HepG2 (cell line): ENCODE data around the gene MT4. TPM values are rescaled to one million over a fixed set of nuclear protein-coding genes. Genes with fewer than 3 reads are reported as not detected.

ENCODE experiments used
- ATF6 ChIP-seq: sonication (generic); formaldehyde crosslinking; conservative IDR thresholded peaks from 2 replicates; pipeline ENCODE4 v1.4.0; 2020; ENCODE audit warnings: missing genetic modification reagents
- BHLHE40 ChIP-seq: IDR thresholded peaks from 2 replicates; pipeline ENCODE4 v1.6.1; 2011; ENCODE audit warnings: low read length, improper control_type of control experiment
- EHMT2 ChIP-seq: fragments of 200-600 bp; sonication (generic); IDR thresholded peaks from 2 replicates; pipeline ENCODE4 v1.7.0; 2017; ENCODE audit warnings: antibody characterized with exemption, low read depth, low read length, borderline replicate concordance
- ETS1 ChIP-seq: sonication (generic); formaldehyde crosslinking; IDR thresholded peaks from 2 replicates; pipeline ENCODE4 v1.4.0; 2020; ENCODE audit warnings: missing genetic modification reagents
- KMT2A ChIP-seq: sonication (generic); formaldehyde crosslinking; IDR thresholded peaks from 2 replicates; pipeline ENCODE4 v1.4.0; 2020; ENCODE audit warnings: missing genetic modification reagents
- MED13 ChIP-seq: sonication (generic); formaldehyde crosslinking; IDR thresholded peaks from 2 replicates; pipeline ENCODE4 v1.5.0; 2020; ENCODE audit warnings: missing genetic modification reagents
- NFAT5 ChIP-seq: sonication (generic); formaldehyde crosslinking; IDR thresholded peaks from 2 replicates; pipeline ENCODE4 v1.4.0; 2020; ENCODE audit warnings: missing genetic modification reagents
- PRDM15 ChIP-seq: sonication (generic); formaldehyde crosslinking; IDR thresholded peaks from 2 replicates; pipeline ENCODE4 v1.4.0; 2020; ENCODE audit warnings: missing genetic modification reagents
- PRMT3 ChIP-seq: sonication (generic); formaldehyde crosslinking; IDR thresholded peaks from 2 replicates; pipeline ENCODE4 v1.8.1; 2022; ENCODE audit warnings: low read depth, mild to moderate bottlenecking, moderate library complexity, missing genetic modification reagents, borderline replicate concordance
- RBM39 ChIP-seq: fragments of 200-400 bp; formaldehyde crosslinking; IDR thresholded peaks from one replicate; pipeline ENCODE4 v1.6.1; 2018; ENCODE audit warnings: antibody characterized with exemption, mild to moderate bottlenecking, low read depth, low read length; ENCODE audit not compliant: poor library complexity, severe bottlenecking
- ZBTB49 ChIP-seq: sonication (generic); formaldehyde crosslinking; IDR thresholded peaks from 2 replicates; pipeline ENCODE4 v1.4.0; 2020; ENCODE audit warnings: missing genetic modification reagents, borderline replicate concordance
- ZNF572 ChIP-seq: sonication (generic); formaldehyde crosslinking; IDR thresholded peaks from 2 replicates; pipeline ENCODE4 v1.5.1; 2020; ENCODE audit warnings: mild to moderate bottlenecking, missing genetic modification reagents
- ZNF768 ChIP-seq: sonication (generic); formaldehyde crosslinking; IDR thresholded peaks from 2 replicates; pipeline ENCODE4 v1.4.0; 2020; ENCODE audit warnings: missing genetic modification reagents
- polyA plus RNA-seq, 8 experiments: library from polyadenylated mRNA; depleted of rRNA in 3 of 8; stranded (reverse) in 7 of 8; unstranded in 1 of 8; fragments of >200 nt; fragmentation: Illumina TruSeq in 4 of 8; extraction: Trizol in 4 of 8; gene quantifications; 2 replicates each; pipeline versions ENCODE4 v1.2.1 to v1.2.3, GENCODE V29; 2011 to 2016; ENCODE audit warnings: low read depth in 4 of 8, missing spikeins in 1 of 8, mixed read lengths in 1 of 8; ENCODE audit not compliant: insufficient read depth in 1 of 8
- total RNA-seq, 5 experiments: library from RNA; depleted of rRNA; stranded (reverse); fragments of >200 nt; fragmentation: Illumina TruSeq; extraction: Trizol; gene quantifications; 2 replicates each; pipeline ENCODE4 v1.2.3, GENCODE V29; 2016; ENCODE audit warnings: low read depth in 1 of 5

MT4 gene
- total and polyA plus RNA-seq, 2 of the 13 experiments (the other 11 are each of a cell fraction or from before 2014, with no cell fraction given): not detected

- TF ChIP-seq NFAT5 (CRISPR knock-in tag) (no peak; the same call in 1 of the 2 replicates), ATF6 (CRISPR knock-in tag) (no peak), EHMT2 (no peak), KMT2A (CRISPR knock-in tag) (no peak), PRMT3 (CRISPR knock-in tag) (no peak), PRDM15 (CRISPR knock-in tag) (0 out of 2 replicates have a peak, but pooled peaks have one; percentile 30), ZBTB49 (CRISPR knock-in tag) (no peak), ZNF572 (peak; percentile 75), ETS1 (no peak), MED13 (CRISPR knock-in tag) (peak; percentile 45; the same call in 1 of the 2 replicates), BHLHE40 (no peak), RBM39 (peak; percentile 82), ZNF768 (CRISPR knock-in tag) (peak; percentile 73; the same call in 1 of the 2 replicates)
Observed at GRCh38 chr16:56519459-56520250, 45.2 kb upstream of the MT4 start, which contains the start of gene BBS2 (continued).
